HepG2 (cell line): Measurements from ENCODE around the gene LRRC15. TPM values are rescaled to one million over a fixed set of nuclear protein-coding genes. Genes with fewer than 3 reads are reported as not detected.

Source experiments
- DNMT3B ChIP-seq: conservative IDR thresholded peaks from 2 replicates; pipeline ENCODE4 v1.6.1; 2016; ENCODE audit warnings: missing biosample characterization, control low read depth
- ELF3 ChIP-seq: IDR thresholded peaks from 2 replicates; pipeline ENCODE4 v1.6.1; 2016; ENCODE audit warnings: missing genetic modification reagents, missing compliant biosample characterization
- GABPB1 ChIP-seq: IDR thresholded peaks from 2 replicates; pipeline ENCODE4 v1.6.1; 2016; ENCODE audit warnings: mild to moderate bottlenecking, missing genetic modification reagents, moderate library complexity, missing compliant biosample characterization
- HNF1A ChIP-seq, 2 experiments: sonication (generic) in 1 of 2; formaldehyde crosslinking in 1 of 2; IDR thresholded peaks; 2 replicates each; pipeline versions ENCODE4 v1.4.0 to v1.6.1; 2016 to 2020; ENCODE audit warnings: borderline replicate concordance in 1 of 2, low read depth in 1 of 2, mild to moderate bottlenecking in 1 of 2, missing genetic modification reagents in 1 of 2
- KMT2B ChIP-seq: IDR thresholded peaks from 2 replicates; pipeline ENCODE4 v1.6.1; 2016; ENCODE audit warnings: missing genetic modification reagents, missing compliant biosample characterization
- MAZ ChIP-seq, 2 experiments: sonication (generic) in 1 of 2; formaldehyde crosslinking in 1 of 2; IDR thresholded peaks; 2 replicates each; pipeline versions ENCODE4 v1.5.0 to v1.6.1; 2012 to 2020; ENCODE audit warnings: low read depth in 2 of 2, mild to moderate bottlenecking in 2 of 2, borderline replicate concordance in 1 of 2, improper control_type of control experiment in 1 of 2, low read length in 1 of 2, missing genetic modification reagents in 1 of 2, moderate library complexity in 1 of 2
- MED8 ChIP-seq: sonication (generic); formaldehyde crosslinking; IDR thresholded peaks from 2 replicates; pipeline ENCODE4 v1.8.1; 2023; ENCODE audit warnings: mild to moderate bottlenecking, missing genetic modification reagents; ENCODE audit not compliant: insufficient replicate concordance
- MYPOP ChIP-seq: sonication (generic); formaldehyde crosslinking; IDR thresholded peaks from 2 replicates; pipeline ENCODE4 v1.8.1; 2023; ENCODE audit warnings: mild to moderate bottlenecking, moderate library complexity, missing genetic modification reagents
- PCBP1 ChIP-seq: fragments of 200-400 bp; formaldehyde crosslinking; IDR thresholded peaks from 2 replicates; pipeline ENCODE4 v1.6.1; 2017; ENCODE audit warnings: mild to moderate bottlenecking, low read depth, low read length, borderline replicate concordance
- RBM22 ChIP-seq: fragments of 200-400 bp; formaldehyde crosslinking; optimal IDR thresholded peaks from 2 replicates; pipeline ENCODE3; 2017; ENCODE audit warnings: mild to moderate bottlenecking, low read length, moderate library complexity
- RELA ChIP-seq: sonication (generic); formaldehyde crosslinking; IDR thresholded peaks from 2 replicates; pipeline ENCODE4 v1.4.0; 2020; ENCODE audit warnings: missing genetic modification reagents
- SAFB2 ChIP-seq: sonication (generic); formaldehyde crosslinking; IDR thresholded peaks from 2 replicates; pipeline ENCODE4 v1.5.1; 2020; ENCODE audit warnings: missing genetic modification reagents, low read depth, mild to moderate bottlenecking, borderline replicate concordance
- SRSF1 ChIP-seq: fragments of 200-400 bp; formaldehyde crosslinking; optimal IDR thresholded peaks from 2 replicates; pipeline ENCODE3; 2017; ENCODE audit warnings: mild to moderate bottlenecking, low read depth, low read length, moderate library complexity
- TBX2 ChIP-seq: sonication (generic); formaldehyde crosslinking; IDR thresholded peaks from 2 replicates; pipeline ENCODE4 v1.5.0; 2020; ENCODE audit warnings: missing genetic modification reagents, mild to moderate bottlenecking, borderline replicate concordance
- TOE1 ChIP-seq: sonication (generic); formaldehyde crosslinking; IDR thresholded peaks from 2 replicates; pipeline ENCODE4 v1.4.0; 2020; ENCODE audit warnings: mild to moderate bottlenecking, missing genetic modification reagents
- ZBTB43 ChIP-seq: sonication (generic); formaldehyde crosslinking; conservative IDR thresholded peaks from 2 replicates; pipeline ENCODE4 v1.4.0; 2020; ENCODE audit warnings: missing genetic modification reagents
- ZNF253 ChIP-seq: sonication (generic); formaldehyde crosslinking; IDR thresholded peaks from 2 replicates; pipeline ENCODE4 v1.8.0; 2022; ENCODE audit warnings: mild to moderate bottlenecking, missing genetic modification reagents, borderline replicate concordance
- ZNF33B ChIP-seq: sonication (generic); formaldehyde crosslinking; IDR thresholded peaks from 2 replicates; pipeline ENCODE4 v1.5.1; 2020; ENCODE audit warnings: mild to moderate bottlenecking, missing genetic modification reagents
- ZNF431 ChIP-seq: sonication (generic); formaldehyde crosslinking; IDR thresholded peaks from 2 replicates; pipeline ENCODE4 v1.9.0; 2022; ENCODE audit warnings: missing genetic modification reagents, low read depth, mild to moderate bottlenecking, borderline replicate concordance
- ZNF577 ChIP-seq: sonication (generic); formaldehyde crosslinking; IDR thresholded peaks from 2 replicates; pipeline ENCODE4 v1.4.0; 2020; ENCODE audit warnings: mild to moderate bottlenecking, low read depth, missing genetic modification reagents, borderline replicate concordance
- ZNF598 ChIP-seq: sonication (generic); formaldehyde crosslinking; IDR thresholded peaks from 2 replicates; pipeline ENCODE4 v1.5.1; 2020; ENCODE audit warnings: mild to moderate bottlenecking, missing genetic modification reagents, borderline replicate concordance
- ZNF644 ChIP-seq: IDR thresholded peaks from 2 replicates; pipeline ENCODE4 v1.6.1; 2016; ENCODE audit warnings: low read depth
- polyA plus RNA-seq, 8 experiments: library from polyadenylated mRNA; depleted of rRNA in 3 of 8; stranded (reverse) in 7 of 8; unstranded in 1 of 8; fragments of >200 nt; fragmentation: Illumina TruSeq in 4 of 8; extraction: Trizol in 4 of 8; gene quantifications; 2 replicates each; pipeline versions ENCODE4 v1.2.1 to v1.2.3, GENCODE V29; 2011 to 2016; ENCODE audit warnings: low read depth in 4 of 8, missing spikeins in 1 of 8, mixed read lengths in 1 of 8; ENCODE audit not compliant: insufficient read depth in 1 of 8
- total RNA-seq, 5 experiments: library from RNA; depleted of rRNA; stranded (reverse); fragments of >200 nt; fragmentation: Illumina TruSeq; extraction: Trizol; gene quantifications; 2 replicates each; pipeline ENCODE4 v1.2.3, GENCODE V29; 2016; ENCODE audit warnings: low read depth in 1 of 5

The LRRC15 gene
- total and polyA plus RNA-seq, 2 of the 13 experiments (the other 11 are each of a cell fraction or from before 2014, with no cell fraction given) = not detected

- TF ChIP-seq ZBTB43 (CRISPR knock-in tag) (no peak), TOE1 (CRISPR knock-in tag) (0 out of 2 replicates have a peak, but pooled peaks have one; percentile 64), RELA (CRISPR knock-in tag) (no peak), PCBP1 (no peak), MED8 (CRISPR knock-in tag) (no peak), DNMT3B (CRISPR knock-in tag) (no peak), MYPOP (CRISPR knock-in tag) (0 out of 2 replicates have a peak, but pooled peaks have one; percentile 32), RBM22 (no peak), ZNF33B (CRISPR knock-in tag) (no peak), ELF3 (no peak), ZNF253 (CRISPR knock-in tag) (no peak), SRSF1 (peak; percentile 79), MAZ (IDR thresholded peaks at IDR 0.05; ENCODE audit: borderline replicate concordance, low read depth, low read length) (peak; percentile 31; the same call in 1 of the 2 replicates), MAZ (CRISPR knock-in tag; IDR thresholded peaks at IDR 0.05; ENCODE audit: low read depth) (0 out of 2 replicates have a peak, but pooled peaks have one; percentile 41), ZNF598 (CRISPR knock-in tag) (no peak), GABPB1 (CRISPR knock-in tag) (peak; percentile 67; the same call in 1 of the 2 replicates), KMT2B (0 out of 2 replicates have a peak, but pooled peaks have one; percentile 35), ZNF577 (CRISPR knock-in tag) (no peak), HNF1A (IDR thresholded peaks at IDR 0.05; ENCODE audit: low read depth) (no peak), HNF1A (CRISPR knock-in tag; IDR thresholded peaks at IDR 0.05; ENCODE audit: borderline replicate concordance) (no peak; the same call in 1 of the 2 replicates), ZNF644 (CRISPR knock-in tag) (no peak), ZNF431 (CRISPR knock-in tag) (no peak), SAFB2 (CRISPR knock-in tag) (no peak), TBX2 (CRISPR knock-in tag) (peak; percentile 67)
These were observed 54.2 kb downstream of the LRRC15 start (continued) for GRCh38 chr3:194315088-194315964.
